ENCODE results near the gene IGIP.

IGIP gene

DNA sequence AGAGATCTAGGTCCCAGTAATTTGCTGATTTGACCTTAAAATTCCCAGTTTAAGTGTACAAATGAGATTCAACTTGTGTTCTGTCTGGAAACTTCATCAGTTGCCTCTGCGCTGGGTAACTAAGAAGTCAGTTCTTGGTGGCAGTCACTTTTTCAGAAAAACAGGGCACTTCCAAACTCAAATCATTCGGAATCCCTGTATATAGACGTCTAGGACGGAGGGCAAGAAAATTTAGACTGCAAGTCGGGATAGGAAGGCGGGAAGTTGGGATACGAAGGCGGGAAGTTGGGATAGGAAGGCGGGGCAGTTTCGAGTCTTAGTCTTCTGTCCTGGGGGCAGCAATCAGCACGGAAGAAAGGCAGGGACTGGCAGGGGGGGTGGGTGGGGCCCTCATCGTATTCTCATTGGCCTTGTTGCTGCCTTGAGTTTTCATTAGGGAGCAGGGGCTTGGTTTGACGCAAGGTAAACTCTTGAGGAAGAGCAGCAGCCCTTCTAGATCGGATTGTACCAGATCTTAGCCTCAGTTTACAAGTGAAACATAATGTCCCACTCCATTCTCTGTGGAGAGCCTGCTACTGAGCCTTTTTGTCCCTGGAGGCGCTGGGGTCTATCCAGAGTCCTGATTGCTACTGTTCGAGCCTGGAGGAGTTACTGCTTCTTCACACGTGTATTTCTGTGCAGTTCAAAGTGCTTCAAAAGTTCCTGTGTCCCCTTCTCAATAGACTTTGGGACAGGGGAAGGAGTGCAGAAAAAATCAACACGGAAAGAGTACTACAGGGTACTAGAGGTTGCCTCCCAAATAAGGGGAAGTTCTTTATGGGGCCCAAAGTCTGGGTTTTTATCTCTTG, 14.5 kb upstream of the IGIP start:
- DNase-seq (ENCODE audit: low read depth in 2 of 2), result no peak

DNA sequence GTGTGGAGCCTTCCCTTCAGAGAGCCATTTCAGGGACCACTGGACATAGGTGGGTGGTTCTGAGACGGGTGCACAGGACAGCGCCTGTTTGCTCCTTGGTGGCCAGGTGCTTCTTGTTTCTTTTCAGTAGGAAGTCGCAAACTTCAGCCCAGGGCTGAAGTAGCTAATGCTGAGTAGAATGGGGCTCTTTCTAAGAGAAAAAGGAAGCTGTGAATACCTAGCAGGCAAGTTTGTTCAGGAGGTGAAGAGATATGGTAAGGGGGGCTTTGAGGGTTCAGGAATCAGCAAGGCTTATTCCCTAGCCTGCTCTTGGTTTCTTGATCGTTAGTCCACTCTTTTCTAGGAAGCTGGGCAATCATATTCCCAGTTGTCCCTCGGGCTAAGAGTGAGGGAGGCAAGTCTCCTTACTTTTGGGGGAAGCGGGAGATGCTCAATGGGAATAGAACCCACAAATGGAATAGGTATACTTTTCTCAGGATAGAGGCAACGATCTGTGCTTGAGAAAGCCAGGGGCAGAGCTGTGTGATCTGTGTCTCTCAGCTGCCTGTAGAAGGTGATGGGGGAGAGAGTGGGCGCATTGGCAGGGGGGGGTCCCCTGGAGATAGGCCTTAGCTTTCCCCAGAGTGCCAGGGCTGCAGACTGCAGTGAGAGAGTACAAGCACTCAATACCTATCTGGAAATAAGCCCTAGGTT, 13.7 kb upstream of the IGIP start:
- no peak for DNase-seq (ENCODE audit: low read depth in 2 of 2)

DNA sequence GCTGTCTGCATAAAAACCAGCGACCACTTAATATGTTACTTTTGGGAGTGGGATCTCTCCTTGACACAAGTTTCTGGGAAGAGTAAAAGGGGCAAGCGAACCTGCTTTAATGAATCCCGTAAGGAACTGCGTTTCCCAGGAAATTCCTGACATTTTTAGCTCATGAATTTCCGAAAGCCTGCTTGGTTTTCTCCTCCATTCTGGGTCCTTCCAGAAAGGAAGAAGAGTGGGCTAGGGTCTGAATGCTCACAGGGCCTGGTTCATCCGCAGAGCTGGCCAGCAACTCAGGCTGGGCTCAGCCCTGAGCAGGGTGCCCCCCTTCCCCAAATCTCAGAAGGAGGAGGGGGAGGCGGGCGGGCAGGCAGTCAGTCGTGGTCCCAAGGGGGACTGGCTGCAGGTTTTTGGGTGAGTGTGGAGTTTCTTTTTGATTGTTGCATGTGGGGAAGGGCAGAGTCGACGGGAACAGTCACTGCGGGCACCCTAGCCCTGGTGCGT, 13.0 kb upstream of the IGIP start:
- peak in 1 of 2 experiments; percentile 22 for DNase-seq (ENCODE audit: low read depth in 2 of 2)

DNA sequence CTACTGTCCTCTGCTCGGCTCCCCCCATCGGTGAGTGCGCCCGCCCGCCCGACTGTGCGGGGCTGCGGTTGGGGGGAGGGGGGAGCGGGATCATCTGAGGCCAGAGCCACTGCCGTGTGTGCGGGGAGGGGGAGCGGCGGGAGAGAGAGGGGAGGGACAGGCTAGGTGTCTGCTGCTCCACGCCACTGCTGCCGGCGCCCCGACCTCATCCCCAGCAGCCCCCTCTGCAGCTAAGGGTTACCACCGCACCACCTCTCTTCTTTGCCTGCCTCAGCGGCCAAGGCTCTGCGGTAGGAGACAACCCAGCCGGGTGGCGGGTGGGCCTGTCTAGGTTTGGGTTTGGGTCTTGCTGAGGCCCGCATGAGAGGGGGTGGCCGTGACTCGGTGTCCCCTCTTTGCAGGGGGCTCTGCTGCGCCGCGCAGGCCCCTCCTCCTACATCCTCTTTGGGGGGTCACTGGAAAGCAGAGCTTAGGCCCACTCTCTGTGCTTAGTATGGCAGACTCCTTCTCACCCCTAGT, 12.5 kb upstream of the IGIP start:
- no peak for DNase-seq (ENCODE audit: low read depth in 2 of 2)

DNA sequence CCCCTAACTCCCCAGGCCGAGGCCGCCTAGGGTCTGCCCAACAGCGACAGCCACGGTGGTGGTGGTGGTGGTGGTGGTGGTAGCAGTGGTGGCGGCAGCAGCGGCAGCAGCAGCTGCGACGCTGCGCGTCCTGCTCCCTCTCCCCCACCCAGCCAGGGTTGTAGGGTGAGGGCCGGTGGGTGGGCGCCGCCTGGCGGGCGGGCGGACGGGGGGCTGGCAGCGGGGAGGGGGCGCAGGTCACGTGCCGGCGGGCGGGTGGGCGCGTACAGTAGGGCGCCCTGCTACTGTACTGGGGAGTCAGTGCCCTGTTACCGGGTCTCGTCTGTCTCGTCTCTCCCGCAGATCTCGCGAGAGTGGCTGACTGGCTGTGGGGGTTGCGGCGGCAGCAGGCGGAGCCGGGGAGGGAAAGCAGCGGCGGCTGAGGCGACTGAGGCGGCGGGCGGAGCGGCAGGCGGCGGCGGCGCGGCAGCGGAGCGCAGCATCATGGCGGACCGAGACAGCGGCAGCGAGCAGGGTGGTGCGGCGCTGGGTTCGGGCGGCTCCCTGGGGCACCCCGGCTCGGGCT, 12.0 kb upstream of the IGIP start, which contains the start of gene PURA:
Gene PURA, plus strand, starts transcription at position 411 of the 565 bp plus-strand sequence. Its CDS starts 73 bp downstream, at position 484.
- peak; percentile 86 to 87 for DNase-seq (ENCODE audit: low read depth in 2 of 2)

DNA sequence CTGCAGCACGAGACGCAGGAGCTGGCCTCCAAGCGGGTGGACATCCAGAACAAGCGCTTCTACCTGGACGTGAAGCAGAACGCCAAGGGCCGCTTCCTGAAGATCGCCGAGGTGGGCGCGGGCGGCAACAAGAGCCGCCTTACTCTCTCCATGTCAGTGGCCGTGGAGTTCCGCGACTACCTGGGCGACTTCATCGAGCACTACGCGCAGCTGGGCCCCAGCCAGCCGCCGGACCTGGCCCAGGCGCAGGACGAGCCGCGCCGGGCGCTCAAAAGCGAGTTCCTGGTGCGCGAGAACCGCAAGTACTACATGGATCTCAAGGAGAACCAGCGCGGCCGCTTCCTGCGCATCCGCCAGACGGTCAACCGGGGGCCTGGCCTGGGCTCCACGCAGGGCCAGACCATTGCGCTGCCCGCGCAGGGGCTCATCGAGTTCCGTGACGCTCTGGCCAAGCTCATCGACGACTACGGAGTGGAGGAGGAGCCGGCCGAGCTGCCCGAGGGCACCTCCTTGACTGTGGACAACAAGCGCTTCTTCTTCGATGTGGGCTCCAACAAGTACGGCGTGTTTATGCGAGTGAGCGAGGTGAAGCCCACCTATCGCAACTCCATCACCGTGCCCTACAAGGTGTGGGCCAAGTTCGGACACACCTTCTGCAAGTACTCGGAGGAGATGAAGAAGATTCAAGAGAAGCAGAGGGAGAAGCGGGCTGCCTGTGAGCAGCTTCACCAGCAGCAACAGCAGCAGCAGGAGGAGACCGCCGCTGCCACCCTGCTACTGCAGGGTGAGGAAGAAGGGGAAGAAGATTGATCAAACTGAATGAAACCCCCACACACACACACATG, 11.2 kb upstream of the IGIP start:
- no peak for DNase-seq (ENCODE audit: low read depth in 2 of 2)

DNA sequence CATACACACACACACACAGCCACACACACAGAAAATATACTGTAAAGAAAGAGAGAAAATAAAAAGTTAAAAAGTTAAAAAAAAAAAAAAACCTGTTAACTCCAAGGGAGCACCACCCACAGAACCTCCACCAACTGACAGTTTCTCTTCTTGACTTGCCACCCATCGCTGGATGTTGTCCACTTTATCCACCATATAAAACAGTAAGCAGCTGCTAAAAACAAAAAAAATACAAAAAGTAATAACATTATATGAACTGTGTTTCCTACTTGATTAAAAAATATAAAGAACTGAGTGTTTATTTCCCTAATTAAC, 10.6 kb upstream of the IGIP start:
- DNase-seq (ENCODE audit: low read depth in 2 of 2), result no peak

DNA sequence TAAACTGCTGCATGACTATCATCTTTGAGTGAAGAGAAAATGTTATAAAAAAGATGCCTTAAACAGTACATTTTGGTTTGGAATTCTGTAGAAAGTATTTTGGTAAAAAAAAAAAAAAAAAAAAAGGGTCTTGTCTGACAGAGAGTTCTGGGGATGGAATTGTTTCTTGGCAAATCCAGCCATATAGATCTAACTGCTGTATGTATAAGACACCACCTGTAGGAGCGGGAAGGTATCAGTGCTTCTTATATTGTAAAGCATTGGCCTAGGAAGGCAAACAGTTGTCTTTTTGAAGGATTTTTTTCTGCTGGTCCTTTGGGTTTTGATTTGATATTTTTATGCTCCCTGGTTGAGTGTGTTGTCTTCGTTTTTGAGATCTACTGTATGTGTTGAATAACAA, 9.0 kb upstream of the IGIP start:
- no peak for DNase-seq (ENCODE audit: low read depth in 2 of 2)

DNA sequence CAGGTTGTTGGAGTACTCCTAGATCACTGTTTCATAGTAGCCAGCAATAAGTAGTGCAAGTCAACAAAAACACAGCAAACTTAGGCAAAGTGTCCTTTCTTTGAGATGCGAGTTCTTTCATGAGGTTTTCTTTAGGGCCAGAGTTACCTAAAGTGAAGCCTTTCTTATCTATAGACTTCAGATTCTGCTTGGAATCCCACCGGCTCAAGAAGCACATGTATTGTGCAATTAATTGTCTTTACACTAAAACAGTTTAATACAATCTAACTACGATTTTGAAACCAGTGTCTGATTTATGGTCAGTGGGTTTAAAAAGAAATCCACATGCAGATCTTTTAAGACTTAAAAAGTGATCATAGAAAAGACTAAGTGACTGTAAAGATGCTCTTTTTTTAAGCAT, 8.2 kb upstream of the IGIP start:
- no peak for DNase-seq (ENCODE audit: low read depth in 2 of 2)

DNA sequence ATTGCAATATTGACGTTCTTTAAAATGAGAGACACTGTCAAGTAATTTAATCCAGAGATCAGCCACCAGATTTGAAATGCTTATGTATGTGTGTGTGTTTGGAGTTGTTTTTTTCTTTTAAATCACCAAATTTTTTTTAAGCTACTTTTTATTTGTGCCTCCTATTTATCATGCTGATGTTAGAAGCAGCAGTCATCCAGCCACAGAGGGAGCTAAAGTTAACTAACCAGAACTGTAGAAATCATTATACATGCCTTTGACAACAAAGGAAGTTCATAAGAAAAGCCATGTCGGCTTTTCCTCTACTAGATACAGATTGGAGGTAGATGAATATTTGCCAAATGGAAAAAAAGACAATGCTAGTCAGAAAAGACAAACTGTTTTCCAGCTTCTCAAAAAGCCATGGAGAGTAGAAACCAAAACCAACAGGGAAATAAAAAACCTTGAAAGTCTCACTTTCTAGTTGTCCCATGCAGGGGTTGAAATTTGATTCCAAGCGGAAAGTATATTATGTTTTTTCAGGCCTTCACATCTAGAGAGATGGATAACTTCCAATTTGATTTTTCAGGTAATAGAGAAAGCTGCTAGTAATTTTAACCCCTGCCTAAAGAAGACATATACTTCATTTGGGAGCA, 7.3 kb upstream of the IGIP start:
- no peak for DNase-seq (ENCODE audit: low read depth in 2 of 2)

DNA sequence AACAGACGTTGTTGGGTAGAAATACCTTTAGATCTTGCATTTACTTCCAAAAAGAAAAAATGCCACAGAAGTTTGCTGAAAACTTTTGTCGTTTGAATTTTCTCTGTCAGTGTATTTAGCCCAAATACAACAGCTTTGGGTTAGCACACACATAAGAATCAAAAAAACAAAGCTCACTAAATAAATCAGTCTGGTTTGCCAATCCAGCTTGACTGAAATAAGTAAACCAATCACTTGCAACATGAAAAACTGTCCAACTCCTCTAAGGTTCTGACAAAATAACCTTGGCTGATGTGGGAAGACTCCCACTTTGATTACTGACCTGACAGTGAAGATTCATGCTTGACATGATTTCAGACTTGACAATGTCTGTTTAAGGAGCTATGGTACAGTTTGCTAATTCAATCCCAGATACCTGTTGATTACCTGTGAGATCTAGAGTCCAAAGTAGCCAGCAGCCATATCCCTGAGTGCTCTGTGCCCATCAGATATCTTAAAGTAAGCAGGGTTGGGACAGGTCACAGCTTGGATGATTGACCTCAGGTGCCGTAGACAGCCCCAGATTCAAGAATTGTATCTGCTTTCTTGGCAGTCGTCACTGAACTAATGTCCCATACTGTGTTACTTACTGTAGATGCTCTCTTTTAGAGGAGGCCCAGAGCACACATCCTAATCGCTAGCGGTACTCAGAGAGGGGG, 727 bp downstream of the IGIP start:
- DNase-seq (ENCODE audit: low read depth in 2 of 2), result no peak

DNA sequence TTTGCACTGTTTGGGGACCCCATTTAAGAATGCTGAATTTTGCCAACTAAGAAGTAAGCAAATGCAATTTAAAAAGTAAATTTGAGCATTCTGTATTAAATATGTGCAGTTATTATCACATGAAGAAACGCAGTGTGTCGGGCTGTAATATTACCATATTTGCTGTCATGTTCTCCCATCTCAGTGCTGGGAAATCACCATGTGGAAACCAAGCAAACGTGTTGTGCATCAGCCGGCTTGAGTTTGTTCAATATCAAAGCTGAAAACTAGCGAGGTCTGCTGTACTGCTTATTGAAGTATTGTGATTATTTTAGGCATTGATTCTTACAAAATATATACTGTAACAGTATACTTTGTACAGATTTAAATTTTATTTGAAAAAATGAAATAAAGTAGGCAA, 2.6 kb downstream of the IGIP start:
- no peak for DNase-seq (ENCODE audit: low read depth in 2 of 2)

DNA sequence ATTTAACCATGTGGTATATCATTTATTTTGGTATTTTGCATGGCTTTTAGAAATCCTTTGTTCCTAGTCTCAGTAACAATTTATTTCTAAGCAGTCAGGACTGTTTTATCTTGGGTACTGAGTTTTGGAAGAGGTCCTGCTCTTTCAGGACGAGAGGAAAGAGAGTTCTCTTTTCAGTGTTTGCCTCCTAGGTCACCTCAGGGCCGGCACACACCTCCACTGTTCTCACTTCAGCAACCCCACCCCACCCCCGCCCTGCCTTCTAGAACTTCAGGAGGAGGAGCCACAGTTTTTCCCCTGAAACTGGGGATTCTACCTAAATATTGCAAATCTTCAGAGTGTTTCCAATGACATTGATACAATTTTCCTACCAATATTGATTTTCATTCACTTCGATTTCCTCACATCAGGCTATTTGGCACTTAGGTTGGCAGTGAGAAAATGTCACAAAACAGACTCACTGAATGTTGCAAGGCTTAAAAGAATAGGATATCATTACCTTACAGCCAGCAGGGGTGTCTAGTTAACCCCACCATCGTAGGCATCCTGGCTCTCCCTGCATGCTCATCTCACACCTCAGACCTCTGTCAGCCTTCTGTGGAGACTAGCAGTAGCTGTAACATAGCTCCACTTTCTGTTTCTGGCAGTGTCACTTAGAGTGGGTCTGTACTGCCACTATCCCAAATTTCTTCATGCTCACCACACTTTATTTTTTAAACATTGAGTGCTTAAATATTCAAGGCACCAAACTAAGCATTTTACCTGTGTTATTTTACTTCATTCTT, 5.4 kb downstream of the IGIP start:
- DNase-seq (ENCODE audit: low read depth in 2 of 2), result no peak

DNA sequence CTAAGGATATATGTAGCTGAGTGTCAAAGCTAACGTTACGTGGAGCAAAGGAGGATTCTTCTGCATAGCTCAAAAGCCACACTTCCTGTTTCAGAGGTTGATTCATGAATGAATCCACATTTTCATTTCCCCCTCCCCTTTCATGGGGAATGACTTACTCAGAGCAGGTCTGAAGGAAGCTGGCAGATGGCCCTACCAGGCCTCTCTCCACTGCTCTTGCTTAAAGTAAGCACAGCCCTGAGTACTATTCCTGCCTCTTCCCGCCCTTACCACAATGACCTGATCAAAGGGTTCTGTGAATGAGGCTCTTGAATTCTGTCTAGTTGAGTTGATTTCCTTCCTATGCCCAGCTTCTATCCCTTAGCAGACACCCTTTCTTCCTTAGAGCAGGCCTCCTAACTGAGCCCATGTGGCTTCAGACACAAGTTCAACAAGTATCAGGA, 6.3 kb downstream of the IGIP start:
- peak; percentile 84 for DNase-seq (ENCODE audit: low read depth in 2 of 2)

DNA sequence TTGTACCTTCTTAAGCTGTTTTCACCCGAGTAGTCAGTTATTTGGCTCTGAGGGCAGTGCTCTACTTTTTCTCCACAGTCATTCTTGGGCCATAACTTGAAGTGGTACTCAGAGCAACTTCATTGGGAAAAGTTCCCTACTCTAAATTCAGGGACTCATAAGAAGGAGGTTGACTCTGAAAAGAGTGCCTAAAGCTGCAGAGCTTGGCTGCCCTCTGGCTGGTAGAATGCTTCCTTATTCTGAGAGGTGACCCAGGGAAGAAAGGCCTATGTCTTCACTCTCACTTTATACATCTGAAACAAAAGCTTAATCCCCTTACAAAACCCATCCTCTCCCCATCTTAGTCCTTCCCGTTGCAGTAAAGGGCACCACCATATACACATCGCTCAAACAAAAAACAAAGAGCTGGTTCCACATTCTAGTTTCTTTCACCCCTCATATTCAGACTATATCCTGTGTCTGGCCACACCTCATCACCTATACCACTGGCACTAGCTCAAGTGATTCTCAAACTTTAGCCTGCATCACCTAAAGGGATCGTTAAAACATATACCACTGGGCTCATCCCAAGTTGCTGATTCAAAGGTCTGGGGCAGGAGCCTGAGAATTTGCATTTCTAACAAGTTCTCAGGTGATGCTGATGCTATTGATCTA, 7.9 kb downstream of the IGIP start:
- no peak for DNase-seq (ENCODE audit: low read depth in 2 of 2)

DNA sequence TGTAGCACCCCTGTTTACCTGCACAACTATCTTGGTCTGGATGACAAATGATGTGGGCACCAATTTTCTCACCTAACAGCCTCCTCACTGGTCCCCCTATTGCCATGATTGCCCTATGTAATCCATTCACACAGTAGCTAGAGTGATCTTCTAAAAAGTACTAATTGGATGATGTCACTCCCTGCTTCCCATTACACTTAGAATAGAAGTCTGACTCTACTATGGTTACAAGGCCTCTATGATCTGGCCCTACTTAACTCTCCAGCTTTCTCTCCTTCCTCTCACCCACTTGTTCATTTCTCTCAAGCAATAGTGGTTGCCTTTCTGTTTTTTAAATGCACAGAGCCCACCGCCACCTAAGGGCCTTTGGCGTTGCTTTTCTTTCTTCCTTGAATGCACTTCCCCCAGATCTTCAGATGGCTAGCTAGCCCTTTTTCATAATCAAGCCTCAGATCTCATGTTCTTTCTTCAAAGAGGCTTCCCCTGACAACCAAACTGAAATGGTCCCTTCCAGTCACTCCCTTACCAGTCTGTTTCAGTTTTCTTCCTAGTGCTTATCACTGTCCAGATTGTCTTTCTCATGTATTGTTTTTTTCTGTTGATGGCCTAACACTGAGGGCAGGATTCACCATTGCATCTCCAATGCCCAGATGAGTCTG, 8.7 kb downstream of the IGIP start:
- DNase-seq (ENCODE audit: low read depth in 2 of 2), result no peak

DNA sequence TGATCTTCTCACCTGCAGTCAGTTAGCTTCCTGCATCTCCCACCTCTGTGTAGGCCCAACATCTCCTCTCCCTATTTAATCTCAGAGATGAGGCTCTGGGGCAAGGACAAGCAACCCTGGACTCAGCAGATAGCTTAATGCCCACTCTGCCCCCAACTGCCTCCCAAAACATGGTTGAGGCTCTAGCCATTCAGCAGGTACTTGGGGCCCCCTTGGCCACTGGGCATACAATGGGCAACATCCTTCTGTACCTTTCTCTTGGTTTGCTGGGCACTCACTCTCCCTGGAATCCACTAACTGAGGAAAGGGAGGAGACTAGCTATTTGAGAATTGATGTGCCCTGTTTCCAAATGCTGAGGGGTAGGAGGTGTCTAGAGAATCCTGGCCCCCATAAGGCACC, 9.4 kb downstream of the IGIP start:
- no peak for DNase-seq (ENCODE audit: low read depth in 2 of 2)

DNA sequence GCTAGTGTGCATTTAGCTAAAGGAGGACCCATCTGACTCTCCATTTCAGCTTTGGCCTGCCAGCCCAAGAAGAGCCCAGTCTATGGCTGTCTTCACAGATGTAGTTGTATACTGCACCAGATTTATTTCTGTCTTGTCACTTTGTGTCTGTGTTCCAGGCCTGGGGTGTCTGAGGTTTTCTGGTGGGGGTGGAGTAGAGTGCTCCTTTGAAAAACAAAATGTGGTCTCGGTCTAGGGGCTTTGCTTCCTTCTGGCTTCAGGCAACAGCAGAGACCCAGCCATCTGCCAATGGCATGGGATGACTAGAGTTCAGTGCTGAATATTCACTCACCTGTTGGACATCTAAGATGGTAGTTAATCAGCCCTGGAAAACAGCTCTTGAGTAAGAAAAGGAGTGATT, 10.9 kb downstream of the IGIP start:
- DNase-seq (ENCODE audit: low read depth in 2 of 2), result no peak

DNA sequence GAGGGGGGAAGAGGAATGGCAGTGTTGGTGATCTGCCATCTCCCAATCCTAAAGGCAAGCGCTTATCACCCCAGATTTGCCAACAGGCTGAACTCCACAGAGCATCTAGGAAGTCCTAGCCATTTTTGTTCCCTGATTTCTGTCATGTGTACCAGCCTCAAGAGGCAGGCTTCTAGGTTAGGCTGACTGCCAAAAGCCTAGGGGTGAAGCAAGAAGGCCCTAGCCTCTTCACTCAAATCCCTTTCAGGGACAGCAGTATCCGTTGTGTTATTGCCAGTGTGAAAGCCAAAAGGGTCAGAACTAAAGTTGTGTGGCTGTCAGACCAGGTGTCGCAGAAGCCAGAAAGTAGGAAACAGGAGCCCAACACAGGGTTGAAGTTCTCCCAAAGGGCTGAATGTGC, 14.7 kb downstream of the IGIP start:
- DNase-seq (ENCODE audit: low read depth in 2 of 2), result no peak
